HS-27A (cell line): Measurements from ENCODE around the gene PRELID1.

Experiments
- DNase-seq: peaks from one replicate; pipeline ENCODE4 v3.0.0-alpha.2; 2012; ENCODE audit warnings: low read depth, missing footprints

Gene PRELID1

DNA sequence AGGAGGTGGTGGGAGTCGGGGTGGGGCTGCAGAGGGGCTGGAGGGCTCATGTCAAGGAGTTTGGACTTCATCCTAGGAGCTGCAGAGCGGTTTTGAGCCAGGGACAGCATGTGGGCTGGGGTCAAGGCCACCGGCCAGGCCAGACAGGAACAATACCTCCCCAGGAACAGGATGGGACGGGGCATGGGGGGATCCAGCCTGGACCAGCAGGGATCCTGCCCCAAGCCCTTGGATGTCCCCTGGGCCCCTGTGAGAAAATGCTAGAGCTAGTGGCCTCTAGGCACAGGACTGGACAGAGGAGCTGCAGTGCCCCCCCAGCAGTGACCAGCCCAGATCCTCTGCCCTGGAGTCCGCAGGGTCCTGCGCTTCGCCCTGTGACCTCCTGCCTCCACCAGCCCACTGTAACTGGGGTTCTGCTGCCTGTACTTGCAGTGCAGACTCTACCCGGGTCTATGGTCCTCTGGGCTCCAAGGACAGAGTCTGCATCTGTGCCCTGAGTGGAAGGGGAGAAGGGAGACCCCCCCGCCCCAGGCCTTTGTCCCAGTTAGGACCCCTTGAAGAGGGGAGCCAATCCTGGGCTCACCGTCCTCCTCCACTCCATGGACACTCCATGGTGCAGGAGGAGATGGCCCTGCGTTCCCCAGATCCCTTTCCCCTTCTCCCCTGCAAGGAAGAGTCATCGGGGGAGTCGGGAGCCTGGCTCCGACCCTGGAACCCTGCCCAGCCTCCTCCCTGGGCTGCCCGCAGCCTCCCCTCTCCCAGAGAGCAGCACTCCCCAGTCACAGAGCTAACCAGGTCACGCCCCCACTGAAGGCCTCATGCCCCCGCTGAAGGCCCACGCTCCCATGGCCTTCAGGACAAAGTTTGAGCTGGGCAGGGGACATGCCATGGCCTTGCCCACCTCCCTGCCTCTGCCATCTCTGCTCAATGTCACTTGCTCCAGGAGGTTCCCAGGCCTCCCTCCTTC lies 11.1 kb downstream of the PRELID1 start:
- no peak for DNase-seq

DNA sequence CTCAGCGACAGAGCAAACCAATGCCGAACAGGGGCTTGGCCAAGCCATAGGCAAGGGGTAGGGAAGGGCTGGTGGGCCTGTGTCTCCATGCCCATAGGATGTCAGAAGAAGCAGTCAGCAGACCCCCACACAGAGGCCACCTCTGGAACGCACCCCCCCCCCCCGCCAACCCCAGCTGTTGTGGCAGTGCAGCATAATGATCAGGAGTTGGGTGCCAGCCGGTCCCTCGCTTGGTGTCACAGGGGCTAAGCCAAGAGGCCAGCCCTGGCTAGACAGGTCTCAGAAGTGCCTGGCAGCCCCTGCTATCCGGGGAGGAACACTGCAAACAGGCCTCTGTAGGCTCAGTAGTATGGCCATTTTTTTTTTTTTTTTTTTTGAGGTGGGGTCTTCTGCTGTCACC lies 11.8 kb downstream of the PRELID1 start:
- no peak for DNase-seq

- DNase-seq = no peak
Observed at GRCh38 chr5:177316005-177316404, 12.4 kb downstream of the PRELID1 start.

GRCh38 chr5:177317959-177318377 lies 14.4 kb downstream of the PRELID1 start:
- no peak for DNase-seq

DNA sequence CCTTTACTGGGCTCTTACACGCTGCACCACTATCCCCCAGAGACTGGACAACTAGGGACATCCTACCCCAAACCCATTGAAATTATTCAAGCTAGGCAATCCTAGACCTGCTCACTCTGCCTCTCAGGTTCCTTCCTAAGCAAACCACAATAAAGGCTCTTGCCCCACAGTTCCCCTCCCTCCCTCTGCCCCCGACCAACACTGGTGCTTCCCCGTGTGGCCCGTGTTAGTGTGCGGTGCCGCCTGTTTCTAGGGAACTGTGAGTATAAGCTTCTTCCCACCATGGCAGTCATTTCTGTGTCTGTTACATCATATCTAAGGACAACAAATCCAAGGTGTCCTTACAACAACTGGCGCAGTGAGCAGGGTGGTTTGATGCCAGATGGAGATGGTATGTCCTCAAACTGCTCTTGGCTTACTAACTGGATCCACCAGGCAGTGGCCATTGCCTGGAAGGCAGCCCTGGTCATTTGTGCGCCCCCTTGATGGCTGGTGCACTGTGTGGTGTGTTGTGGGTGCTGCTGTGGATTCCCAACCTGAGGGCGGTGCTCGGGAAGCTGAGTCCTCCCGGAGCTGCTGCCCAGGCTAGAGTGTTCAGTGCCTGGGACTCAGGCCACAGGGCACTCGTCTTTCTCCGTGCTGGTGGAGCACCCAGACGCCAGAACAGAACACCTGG lies 16.5 kb downstream of the PRELID1 start:
- no peak for DNase-seq

- no peak for DNase-seq
Observed at GRCh38 chr5:177320879-177321278, 17.3 kb downstream of the PRELID1 start.

DNA sequence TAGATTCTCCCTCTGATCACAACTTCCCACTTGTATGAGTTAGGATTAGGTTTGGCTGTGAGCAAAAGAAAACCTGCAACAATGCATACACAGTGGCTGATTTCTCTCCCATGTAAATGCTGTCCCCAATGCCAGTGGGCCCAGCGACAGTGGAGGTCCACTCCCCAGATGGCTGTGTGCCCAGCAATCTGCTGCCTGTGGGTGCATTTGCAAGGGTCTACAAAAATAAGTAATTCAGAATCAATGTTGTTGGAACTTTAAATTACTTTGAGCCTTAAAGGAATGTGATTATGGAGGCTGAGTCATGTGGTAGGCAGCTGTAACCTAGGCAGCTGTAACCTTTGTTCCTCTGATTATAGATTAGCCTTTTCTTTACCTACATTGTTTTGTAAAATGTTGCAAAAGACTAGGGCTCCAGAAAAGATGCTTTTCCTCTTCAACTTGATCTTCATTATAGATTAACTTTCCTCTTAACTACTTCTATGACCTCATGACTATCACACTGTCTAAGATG lies 22.3 kb downstream of the PRELID1 start:
- no peak for DNase-seq

DNA sequence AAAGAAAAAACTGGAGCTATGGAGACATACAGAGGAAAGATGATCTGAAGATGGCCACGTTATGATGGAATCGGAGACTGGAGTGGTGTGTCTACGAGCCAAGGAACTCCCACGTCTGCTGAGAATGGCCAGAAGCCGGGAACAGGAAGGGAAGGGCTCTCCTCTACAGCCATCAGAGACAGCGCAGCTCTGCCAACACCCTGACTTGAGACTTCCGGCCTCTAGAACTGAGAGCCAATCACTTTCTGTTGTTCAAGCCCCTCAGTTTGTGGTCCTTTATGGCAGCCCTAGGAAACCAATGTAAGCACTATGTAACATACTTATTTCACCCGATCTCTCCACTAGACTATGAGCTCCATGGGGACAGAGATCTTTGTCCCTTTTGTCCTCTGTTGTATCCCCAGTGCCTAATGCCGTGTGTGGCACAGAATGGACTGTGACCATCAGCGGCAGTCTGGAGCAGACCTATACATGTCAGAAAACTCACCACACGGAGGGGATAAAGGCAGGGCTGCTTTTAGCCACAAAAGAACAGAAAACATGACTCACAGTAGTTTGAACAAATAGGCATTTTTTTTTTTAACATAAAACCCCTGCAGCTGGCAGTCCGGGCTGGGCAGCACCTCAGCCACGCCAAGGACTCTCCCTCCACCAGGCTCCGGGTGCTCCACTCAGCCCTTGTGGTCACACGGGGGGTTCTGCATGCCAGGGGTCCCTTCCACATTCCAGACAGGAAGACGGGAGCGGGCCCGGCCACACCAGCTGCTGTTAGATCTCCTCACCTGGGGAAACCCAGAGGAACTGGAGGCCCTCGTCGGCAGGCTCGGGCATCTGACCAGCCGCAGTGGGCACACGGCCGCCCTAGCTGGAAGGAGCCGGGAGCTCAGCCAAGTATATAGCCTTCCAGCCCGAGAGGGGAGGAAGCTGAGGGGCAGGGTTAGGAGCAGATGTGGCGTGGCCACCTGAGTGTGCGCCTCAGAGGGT lies 24.2 kb downstream of the PRELID1 start:
- no peak for DNase-seq

DNA sequence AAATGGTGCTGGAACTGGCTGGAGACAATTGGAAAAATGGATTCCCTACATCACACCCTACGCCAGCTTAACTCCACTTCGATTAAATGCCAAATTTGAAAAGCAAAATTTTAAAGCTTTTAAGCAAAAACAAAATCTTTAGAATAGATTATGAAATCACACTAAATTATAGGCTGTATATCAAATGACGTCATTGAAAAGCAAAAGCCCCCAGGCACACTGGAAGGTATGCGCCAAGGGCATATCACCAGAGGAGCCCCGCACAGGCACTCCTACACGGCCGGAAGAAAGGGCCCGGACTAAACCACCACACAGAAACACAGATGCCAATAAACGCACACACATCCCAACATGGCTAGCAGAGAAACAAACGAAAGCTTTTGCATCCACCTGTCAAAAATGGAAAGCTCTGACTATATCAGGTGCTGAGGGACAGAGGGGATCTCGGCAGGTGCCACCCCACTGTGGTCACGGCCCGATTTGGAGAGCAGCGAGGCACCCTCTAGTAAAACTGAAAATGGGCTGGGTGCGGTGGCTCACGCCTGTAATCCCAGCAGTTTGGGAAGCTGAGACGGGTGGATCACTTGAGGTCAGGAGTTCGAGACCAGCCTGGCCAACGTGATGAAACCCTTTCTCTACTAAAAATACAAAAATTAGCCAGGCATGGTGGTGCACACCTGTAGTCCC lies 25.1 kb downstream of the PRELID1 start:
- DNase-seq = no peak

- no peak for DNase-seq
Observed at GRCh38 chr5:177329883-177330282, 26.3 kb downstream of the PRELID1 start.

- no peak for DNase-seq
Observed at GRCh38 chr5:177330991-177331842, 27.6 kb downstream of the PRELID1 start.

DNA sequence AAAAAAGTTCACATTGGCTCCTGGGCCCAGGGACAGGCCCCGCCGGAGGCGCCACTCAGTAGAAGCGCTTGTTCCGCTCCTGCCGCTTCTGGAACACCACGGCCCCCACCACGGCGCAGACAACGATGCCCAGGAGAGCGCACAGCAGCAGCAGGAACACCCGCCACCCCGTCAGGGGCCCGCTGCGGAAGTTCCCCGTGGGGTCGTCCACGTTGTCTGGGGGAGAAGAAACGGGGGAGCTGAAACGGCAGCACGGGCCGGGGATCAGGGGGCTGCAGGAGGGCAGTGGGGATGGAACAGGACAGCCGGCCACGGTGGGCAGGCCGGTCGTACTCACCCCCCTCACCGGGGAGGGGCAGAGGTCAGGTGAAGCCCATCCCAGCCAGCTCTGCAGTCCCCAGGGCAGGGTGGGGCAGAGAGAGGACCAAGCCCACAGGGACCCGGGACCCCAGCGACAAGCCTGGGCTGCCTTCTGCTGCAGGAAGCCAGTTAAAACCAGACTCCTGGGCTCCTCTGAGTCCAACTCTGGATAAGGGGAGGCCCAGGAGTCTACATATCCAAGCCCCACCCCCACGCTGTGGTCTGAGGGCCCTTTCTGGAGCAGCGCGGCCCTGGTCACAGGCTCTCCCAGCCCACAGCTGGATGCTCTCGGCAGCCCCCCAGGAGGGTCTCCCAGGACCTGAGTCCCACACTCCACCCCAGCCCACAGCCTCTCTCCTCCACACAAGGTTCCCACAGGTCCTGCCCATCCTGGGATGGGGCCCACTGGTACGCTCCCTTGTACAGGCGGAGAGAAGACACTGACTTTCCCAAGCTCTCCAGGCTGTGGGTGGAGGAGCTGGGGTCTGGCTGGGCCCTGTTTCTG lies 28.7 kb downstream of the PRELID1 start:
- no peak for DNase-seq

GRCh38 chr5:177332896-177333260 lies 29.3 kb downstream of the PRELID1 start:
- no peak for DNase-seq

- DNase-seq = no peak
Observed at GRCh38 chr5:177333420-177334154, 30.0 kb downstream of the PRELID1 start.

DNA sequence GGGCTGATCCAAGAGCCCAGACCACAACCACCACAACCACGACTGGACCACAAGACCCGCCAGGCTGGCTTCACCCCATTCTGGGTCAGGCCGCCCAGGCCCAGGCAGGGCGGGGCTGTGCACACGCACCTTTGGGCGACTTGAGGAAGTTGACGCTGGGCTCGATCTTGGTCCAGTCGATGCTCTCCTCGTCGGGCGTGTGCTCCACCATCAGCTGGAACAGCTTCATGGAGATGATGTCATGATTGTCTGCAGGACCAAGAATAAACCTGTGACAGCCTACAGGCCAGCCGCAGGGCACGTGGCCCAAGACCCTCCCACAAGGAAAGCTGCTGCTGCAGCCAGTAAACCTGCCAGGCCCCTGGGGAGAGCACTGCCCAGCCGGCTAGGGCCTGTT lies 30.6 kb downstream of the PRELID1 start:
- DNase-seq = no peak

- DNase-seq = no peak
Observed at GRCh38 chr5:177334781-177335700, 31.4 kb downstream of the PRELID1 start.

GRCh38 chr5:177335701-177336065 lies 32.1 kb downstream of the PRELID1 start:
- DNase-seq = no peak

DNA sequence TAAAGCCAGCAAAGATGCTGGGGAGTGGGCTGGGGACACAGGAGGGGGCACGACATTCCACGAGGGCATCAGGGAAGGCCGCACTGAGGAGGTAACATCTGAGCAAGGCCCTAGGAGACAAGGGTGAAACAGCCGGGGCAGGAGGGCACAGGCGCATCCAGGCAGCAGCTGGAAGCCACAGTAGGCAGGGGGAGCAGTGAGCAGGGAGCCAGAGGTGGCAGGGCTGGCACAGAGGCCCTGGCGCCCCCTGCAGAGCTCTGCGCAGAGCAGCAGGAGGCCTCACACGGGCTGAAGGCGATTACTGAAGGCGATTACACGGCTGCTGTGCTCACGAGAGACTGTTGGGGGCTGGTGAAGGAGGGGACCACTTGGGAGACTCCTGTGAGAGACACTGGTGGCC lies 32.5 kb downstream of the PRELID1 start:
- no peak for DNase-seq
